Smooth muscle cell (in vitro differentiated cells): ENCODE measurements around the gene TMEM179. TPM values are rescaled to one million over a fixed set of nuclear protein-coding genes. Genes with fewer than 3 reads are reported as not detected.

Source experiments
- DNase-seq: peaks from one replicate; lab custom pipeline; 2025; ENCODE audit not compliant: unreplicated experiment; lab: John Stamatoyannopoulos, UW
- H2AFZ ChIP-seq: fragments of 200-600 bp; sonication (generic); 2 replicates; pipeline ENCODE4 v1.6.0; 2016; ENCODE audit warnings: antibody characterized with exemption, low read depth, mild to moderate bottlenecking
- H3F3A ChIP-seq: fragments of 200-600 bp; sonication (generic); 2 replicates; pipeline ENCODE4 v1.6.0; 2017; ENCODE audit warnings: antibody characterized with exemption, low read depth
- H3K27ac ChIP-seq: fragments of 200-600 bp; sonication (generic); 2 replicates; pipeline ENCODE4 v1.5.1; 2016; ENCODE audit warnings: low read depth, mild to moderate bottlenecking
- H3K27me3 ChIP-seq: fragments of 200-600 bp; sonication (generic); 2 replicates; pipeline ENCODE4 v1.6.1; 2016; ENCODE audit warnings: low read depth, mild to moderate bottlenecking
- H3K36me3 ChIP-seq: fragments of 200-600 bp; sonication (generic); 2 replicates; pipeline ENCODE4 v1.5.1; 2016; ENCODE audit warnings: low read depth
- H3K4me1 ChIP-seq: fragments of 200-600 bp; sonication (generic); 2 replicates; pipeline ENCODE4 v1.5.1; 2016; ENCODE audit warnings: low read depth
- H3K4me2 ChIP-seq: fragments of 200-600 bp; sonication (generic); 2 replicates; pipeline ENCODE4 v1.6.0; 2016; ENCODE audit warnings: mild to moderate bottlenecking
- H3K4me3 ChIP-seq: fragments of 200-600 bp; sonication (generic); 2 replicates; pipeline ENCODE4 v1.5.1; 2016; ENCODE audit warnings: mild to moderate bottlenecking
- H3K79me2 ChIP-seq: fragments of 200-600 bp; sonication (generic); 2 replicates; pipeline ENCODE4 v1.6.0; 2016; ENCODE audit warnings: low read depth, mild to moderate bottlenecking
- H3K9ac ChIP-seq: fragments of 200-600 bp; sonication (generic); 2 replicates; pipeline ENCODE4 v1.6.0; 2016; ENCODE audit warnings: low read depth
- H3K9me3 ChIP-seq: fragments of 200-600 bp; sonication (generic); replicated peaks from 2 replicates; pipeline ENCODE4 v1.5.1; 2016; ENCODE audit warnings: low read depth
- H4K20me1 ChIP-seq: fragments of 200-600 bp; sonication (generic); 2 replicates; pipeline ENCODE4 v1.6.0; 2016; ENCODE audit warnings: low read depth
- WGBS: methylation state at CpG from one replicate; pipeline ENCODE4 v1.1.7; 2016; ENCODE audit warnings: low lambda C conversion rate; 5-methylcytosine and 5-hydroxymethylcytosine counted together
- polyA plus RNA-seq: library from polyadenylated mRNA; unstranded; fragments of >200 nt; fragmentation: Nextera tagmentation; extraction: Ambion mirVana; gene quantifications from 2 replicates; pipeline ENCODE4 v1.2.1, GENCODE V29; 2016
- total RNA-seq: library from RNA; depleted of rRNA; stranded (reverse); fragments of >200 nt; gene quantifications from 2 replicates; pipeline ENCODE4 v1.2.3, GENCODE V29; 2014
- TF ChIP-seq, protein P1 (sequence below): fragments of 200-600 bp; sonication (generic); IDR thresholded peaks from 2 replicates; pipeline ENCODE4 v1.5.1; 2017; ENCODE audit warnings: borderline replicate concordance, mild to moderate bottlenecking, antibody characterized with exemption; ENCODE audit not compliant: insufficient read depth, poor library complexity, severe bottlenecking

TMEM179 gene
- total and polyA plus RNA-seq, 2 experiments from 2014 or later: 0.87 to 4.8 TPM

DNA sequence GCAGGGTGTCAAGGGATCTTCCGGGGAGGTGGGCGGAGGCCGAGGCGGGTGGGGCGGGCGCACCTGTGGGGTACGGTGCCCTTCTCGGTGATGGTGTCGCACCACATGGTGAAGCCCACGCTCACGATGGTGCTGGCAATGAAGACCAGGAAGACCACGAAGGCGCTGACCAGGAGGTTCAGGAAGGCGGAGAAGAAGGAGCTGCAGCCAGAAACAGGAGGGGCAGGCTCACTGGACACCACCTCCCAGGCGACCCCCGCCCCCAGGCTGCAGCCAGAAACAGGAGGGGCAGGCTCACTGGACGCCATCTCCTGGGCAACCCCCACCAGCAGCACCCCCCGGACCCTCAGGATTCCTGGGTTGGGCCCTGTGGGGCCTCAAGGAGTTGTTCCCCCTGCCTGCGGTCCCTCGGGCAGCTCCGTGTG lies 7.6 kb downstream of the TMEM179 start:
- no peak overlapping the region for H3K4me2 ChIP-seq
- no peaks in the 10 kb centered on the region for H3K4me1 ChIP-seq
- H3K9ac ChIP-seq: no peak overlapping the region
- TF ChIP-seq, protein P1, sequence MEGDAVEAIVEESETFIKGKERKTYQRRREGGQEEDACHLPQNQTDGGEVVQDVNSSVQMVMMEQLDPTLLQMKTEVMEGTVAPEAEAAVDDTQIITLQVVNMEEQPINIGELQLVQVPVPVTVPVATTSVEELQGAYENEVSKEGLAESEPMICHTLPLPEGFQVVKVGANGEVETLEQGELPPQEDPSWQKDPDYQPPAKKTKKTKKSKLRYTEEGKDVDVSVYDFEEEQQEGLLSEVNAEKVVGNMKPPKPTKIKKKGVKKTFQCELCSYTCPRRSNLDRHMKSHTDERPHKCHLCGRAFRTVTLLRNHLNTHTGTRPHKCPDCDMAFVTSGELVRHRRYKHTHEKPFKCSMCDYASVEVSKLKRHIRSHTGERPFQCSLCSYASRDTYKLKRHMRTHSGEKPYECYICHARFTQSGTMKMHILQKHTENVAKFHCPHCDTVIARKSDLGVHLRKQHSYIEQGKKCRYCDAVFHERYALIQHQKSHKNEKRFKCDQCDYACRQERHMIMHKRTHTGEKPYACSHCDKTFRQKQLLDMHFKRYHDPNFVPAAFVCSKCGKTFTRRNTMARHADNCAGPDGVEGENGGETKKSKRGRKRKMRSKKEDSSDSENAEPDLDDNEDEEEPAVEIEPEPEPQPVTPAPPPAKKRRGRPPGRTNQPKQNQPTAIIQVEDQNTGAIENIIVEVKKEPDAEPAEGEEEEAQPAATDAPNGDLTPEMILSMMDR: no peak
- no peaks in the 10 kb centered on the region for H3F3A ChIP-seq
- H3K36me3 ChIP-seq: no peaks in the 10 kb centered on the region
- WGBS: 94% methylated on average over 19 of the region's 21 CpGs
- no peaks in the 10 kb centered on the region for H4K20me1 ChIP-seq
- no peak for DNase-seq
- H3K4me3 ChIP-seq: no peak overlapping the region
- no peaks in the 10 kb centered on the region for H3K9me3 ChIP-seq
- H3K79me2 ChIP-seq: no peaks in the 10 kb centered on the region
- H3K27me3 ChIP-seq: no peaks in the 10 kb centered on the region
- no peak overlapping the region for H3K27ac ChIP-seq
- no peak overlapping the region for H2AFZ ChIP-seq

DNA sequence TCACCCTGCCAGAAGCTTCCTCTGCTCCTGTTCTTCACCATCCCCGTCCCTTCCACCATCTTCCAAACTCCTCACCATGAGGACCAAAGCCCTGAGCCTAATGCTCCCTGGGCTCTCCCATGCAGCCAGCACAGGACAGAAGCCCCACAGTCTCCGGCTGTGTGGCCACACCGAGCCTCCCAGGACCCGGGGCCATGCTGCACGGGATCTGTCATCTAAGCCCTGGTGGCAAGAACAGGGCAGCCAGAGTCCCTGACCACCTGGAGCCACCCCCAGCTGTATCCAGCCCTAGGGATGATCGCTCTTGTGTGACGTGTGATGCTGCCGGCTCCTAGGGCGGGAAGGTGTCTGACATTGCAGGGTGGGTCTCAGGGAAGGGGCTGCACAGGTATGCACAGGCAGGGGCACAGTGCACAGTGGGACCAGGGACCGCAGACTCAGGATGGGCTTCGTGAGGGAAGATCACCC lies 8.1 kb downstream of the TMEM179 start:
- no peak overlapping the region for H3K9ac ChIP-seq
- no peaks in the 10 kb centered on the region for H3F3A ChIP-seq
- no peaks in the 10 kb centered on the region for H3K36me3 ChIP-seq
- 92% methylated on average over 9 of the region's 11 CpGs for WGBS
- no peaks in the 10 kb centered on the region for H3K9me3 ChIP-seq
- H3K4me2 ChIP-seq: no peak overlapping the region
- H2AFZ ChIP-seq: no peak overlapping the region
- no peaks in the 10 kb centered on the region for H3K27me3 ChIP-seq
- no peak for DNase-seq
- H3K4me3 ChIP-seq: no peak overlapping the region
- H3K4me1 ChIP-seq: no peaks in the 10 kb centered on the region
- no peak overlapping the region for H3K27ac ChIP-seq
- H4K20me1 ChIP-seq: no peaks in the 10 kb centered on the region
- H3K79me2 ChIP-seq: no peaks in the 10 kb centered on the region
- TF ChIP-seq, protein P1: no peak

DNA sequence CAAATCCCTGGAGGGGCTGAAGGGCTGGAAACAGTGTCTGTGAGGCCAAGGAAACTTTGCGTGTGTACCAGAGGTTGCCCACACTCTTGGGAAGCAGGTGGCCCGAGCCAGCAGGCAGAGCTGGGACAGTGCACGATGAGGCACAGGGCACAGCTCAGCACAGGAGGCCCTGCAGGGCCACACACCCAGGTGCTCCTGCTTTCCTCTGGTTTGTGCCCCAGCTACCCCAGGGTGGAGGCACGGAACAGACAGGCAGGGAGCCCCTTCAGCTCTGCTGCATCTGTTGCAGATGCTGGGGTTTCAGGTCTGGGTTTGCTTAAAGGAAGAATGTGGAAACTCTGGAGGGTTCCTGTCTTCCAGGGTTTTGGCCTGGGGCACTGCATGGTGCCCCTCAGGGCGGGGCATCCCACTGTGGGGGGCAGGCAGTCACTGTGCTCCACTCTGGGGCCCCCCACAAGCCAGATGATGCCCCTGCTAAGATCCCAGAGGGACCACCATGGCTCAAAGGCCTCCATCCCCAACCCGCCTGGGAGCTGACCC lies 8.6 kb downstream of the TMEM179 start:
- H2AFZ ChIP-seq: no peak overlapping the region
- H3K4me2 ChIP-seq: no peak overlapping the region
- no peaks in the 10 kb centered on the region for H3K4me1 ChIP-seq
- H3K9me3 ChIP-seq: no peaks in the 10 kb centered on the region
- H3K36me3 ChIP-seq: no peaks in the 10 kb centered on the region
- no peak overlapping the region for H3K9ac ChIP-seq
- no peak for DNase-seq
- H3F3A ChIP-seq: no peaks in the 10 kb centered on the region
- H3K27me3 ChIP-seq: no peaks in the 10 kb centered on the region
- WGBS: 87% methylated on average over 6 of the region's 6 CpGs
- H3K27ac ChIP-seq: no peak overlapping the region
- TF ChIP-seq, protein P1: no peak
- H3K4me3 ChIP-seq: no peak overlapping the region
- no peaks in the 10 kb centered on the region for H4K20me1 ChIP-seq
- H3K79me2 ChIP-seq: no peaks in the 10 kb centered on the region

DNA sequence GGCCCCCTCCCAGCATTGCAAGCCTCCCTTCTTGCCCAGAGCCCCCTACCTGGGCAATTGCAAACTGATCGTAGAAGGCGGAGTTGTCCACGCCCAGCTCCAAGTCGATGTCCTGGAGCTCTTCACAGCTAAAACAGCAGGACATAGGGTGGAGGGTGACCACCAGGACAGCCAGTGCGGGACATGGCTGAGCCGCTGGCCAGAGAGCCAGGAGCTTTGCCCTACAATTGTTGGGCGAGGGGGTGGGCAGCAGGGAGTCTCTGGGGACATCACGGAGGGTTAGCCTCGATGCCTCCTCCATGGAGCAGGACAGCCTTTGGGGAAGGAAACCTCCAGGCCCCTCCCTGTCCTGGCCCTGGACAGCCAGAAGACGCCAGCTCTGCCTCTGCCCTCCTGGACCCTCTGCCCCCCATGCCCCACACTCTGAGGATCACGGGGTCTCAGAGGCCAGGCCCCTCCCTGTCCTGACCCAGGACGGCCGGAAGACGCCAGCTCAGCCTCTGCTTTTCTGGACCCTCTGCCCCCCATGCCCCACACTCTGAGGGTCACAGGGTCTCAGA lies 9.4 kb downstream of the TMEM179 start:
- Histone ChIP-seq H3K4me2 (no peak overlapping the region), H3K4me3 (no peak overlapping the region), H3K79me2 (no peaks in the 10 kb centered on the region), H4K20me1 (no peaks in the 10 kb centered on the region), H3K4me1 (no peaks in the 10 kb centered on the region), H3K36me3 (no peaks in the 10 kb centered on the region), H3K9ac (no peak overlapping the region), H3K9me3 (no peaks in the 10 kb centered on the region), H2AFZ (no peak overlapping the region), H3F3A (no peaks in the 10 kb centered on the region), H3K27me3 (no peaks in the 10 kb centered on the region), H3K27ac (no peak overlapping the region)
- no peak for DNase-seq
- 93% methylated on average over 14 of the region's 14 CpGs for WGBS
- TF ChIP-seq, protein P1: no peak
